B cell (primary cell): ENCODE data around the gene RPS15. TPM values are rescaled to one million over a fixed set of nuclear protein-coding genes. Genes with fewer than 3 reads are reported as not detected.

Experiments used
- ATAC-seq: fragments of 200-7000 bp; cut with Tn5 transposase; one replicate; pipeline ENCODE4 v1.10.0; 2021; ENCODE audit warnings: low read depth, mild to moderate bottlenecking, moderate number of reproducible peaks, moderate library complexity
- CTCF ChIA-PET: fragments of 350-600 bp; sonication (Branson Sonifier 250); formaldehyde crosslinking; loops from one replicate; lab custom pipeline; 2021; ENCODE audit warnings: antibody characterized with exemption, inconsistent platforms; lab: Charles Lee
- POLR2A ChIA-PET: fragments of 350-600 bp; sonication (Branson Sonifier 250); formaldehyde crosslinking; loops from one replicate; lab custom pipeline; 2021; ENCODE audit warnings: antibody characterized with exemption; lab: Charles Lee
- DNase-seq: peaks from one replicate; pipeline ENCODE4 v3.0.0; 2013
- H2AFZ ChIP-seq: 2 replicates; pipeline ENCODE4 v1.6.1; 2012; ENCODE audit warnings: mild to moderate bottlenecking, low read depth, low read length; ENCODE audit not compliant: insufficient read depth, poor library complexity, severe bottlenecking
- H3K27ac ChIP-seq, 2 donors: 1 replicate in 1 of 2; 2 replicates in 1 of 2; pipeline ENCODE4 v1.5.1; 2012 to 2013; ENCODE audit warnings: low read length in 2 of 2, mild to moderate bottlenecking in 2 of 2, moderate library complexity in 1 of 2
- H3K27me3 ChIP-seq, 4 experiments: fragments of 200-600 bp in 1 of 4; sonication (generic) in 1 of 4; replicated peaks in 1 of 4; 1 replicate in 2 of 4; 2 replicates in 2 of 4; pipeline versions ENCODE4 v1.6.1 to v1.7.0; 2013 to 2016; ENCODE audit warnings: low read length in 3 of 4, mild to moderate bottlenecking in 2 of 4, mixed read lengths in 1 of 4, moderate library complexity in 1 of 4; ENCODE audit not compliant: insufficient read depth in 4 of 4, control insufficient read depth in 3 of 4; ENCODE audit errors: control extremely low read depth in 1 of 4
- H3K36me3 ChIP-seq, 2 experiments: replicated peaks in 1 of 2; 1 replicate in 1 of 2; 2 replicates in 1 of 2; pipeline versions ENCODE4 v1.6.1 to v1.7.1; 2013; ENCODE audit warnings: low read length in 1 of 2; ENCODE audit not compliant: insufficient read depth in 2 of 2, control insufficient read depth in 1 of 2; ENCODE audit errors: control extremely low read depth in 1 of 2, extremely low read depth in 1 of 2
- H3K4me1 ChIP-seq, 2 donors: fragments of 200-600 bp in 1 of 2; sonication (generic) in 1 of 2; 1 replicate in 1 of 2; 2 replicates in 1 of 2; pipeline versions ENCODE4 v1.5.1 to v1.6.1; 2013 to 2017; ENCODE audit warnings: low read length in 2 of 2; ENCODE audit not compliant: control insufficient read depth in 2 of 2, insufficient read depth in 2 of 2
- H3K4me2 ChIP-seq: replicated peaks from 2 replicates; pipeline ENCODE3; 2012; ENCODE audit warnings: mild to moderate bottlenecking, low read depth, low read length; ENCODE audit not compliant: poor library complexity, severe bottlenecking
- H3K4me3 ChIP-seq, 5 experiments: fragments of 200-600 bp in 1 of 5; sonication (generic) in 1 of 5; 1 replicate in 3 of 5; 2 replicates in 2 of 5; pipeline versions ENCODE4 v1.5.1 to v1.7.0; 2011 to 2016; ENCODE audit warnings: low read length in 4 of 5, mild to moderate bottlenecking in 4 of 5, low read depth in 2 of 5, control low read depth in 1 of 5, moderate library complexity in 1 of 5; ENCODE audit not compliant: insufficient read depth in 1 of 5; ENCODE audit errors: control extremely low read depth in 1 of 5, extremely low read depth in 1 of 5
- H3K79me2 ChIP-seq: fragments of 200-600 bp; sonication (generic); one replicate; pipeline ENCODE4 v1.6.0; 2016; ENCODE audit warnings: low read length; ENCODE audit not compliant: control insufficient read depth, insufficient read depth
- H3K9ac ChIP-seq: fragments of 200-600 bp; sonication (generic); 2 replicates; pipeline ENCODE4 v1.6.1; 2017; ENCODE audit warnings: mild to moderate bottlenecking, low read length, moderate library complexity
- H3K9me3 ChIP-seq, 3 donors: one replicate each; pipeline versions ENCODE4 v1.6.1 to v1.7.1; 2013; ENCODE audit warnings: low read length in 2 of 3; ENCODE audit not compliant: control insufficient read depth in 2 of 3, insufficient read depth in 1 of 3; ENCODE audit errors: control extremely low read depth in 1 of 3
- H4K20me1 ChIP-seq: 2 replicates; pipeline ENCODE4 v1.6.0; 2012; ENCODE audit warnings: mild to moderate bottlenecking, low read length; ENCODE audit not compliant: insufficient read depth, control insufficient read depth, poor library complexity, severe bottlenecking
- H3K27ac Mint-ChIP-seq: one replicate; pipeline ENCODE4 v1.8.0; 2021; ENCODE audit warnings: mixed read lengths
- H3K27me3 Mint-ChIP-seq: one replicate; pipeline ENCODE4 v1.8.0; 2021; ENCODE audit warnings: mixed read lengths
- H3K4me1 Mint-ChIP-seq: one replicate; pipeline ENCODE4 v1.8.0; 2021; ENCODE audit warnings: mixed read lengths
- H3K4me3 Mint-ChIP-seq: one replicate; pipeline ENCODE4 v1.8.0; 2021; ENCODE audit warnings: mixed read lengths
- H3K9me3 Mint-ChIP-seq: one replicate; pipeline ENCODE4 v1.8.0; 2022; ENCODE audit warnings: mixed read lengths; ENCODE audit not compliant: insufficient read depth
- EZH2 ChIP-seq: IDR thresholded peaks from 2 replicates; pipeline ENCODE4 v1.6.1; 2012; ENCODE audit warnings: borderline replicate concordance, low read depth, mild to moderate bottlenecking, moderate library complexity, low read length; ENCODE audit not compliant: insufficient read depth, poor library complexity, severe bottlenecking
- WGBS: methylation state at CpG from one replicate; pipeline ENCODE4 v1.1.5; 2013; ENCODE audit warnings: missing lambda C conversion rate; ENCODE audit not compliant: insufficient coverage; 5-methylcytosine and 5-hydroxymethylcytosine counted together
- intact Hi-C: fragments of 100-400 bp; cut with micrococcal nuclease; formaldehyde crosslinking; loops from one replicate; pipeline ENCODE4 v1.10.0; 2022
- polyA plus RNA-seq: library from polyadenylated mRNA; depleted of rRNA; stranded (reverse); fragments of >200 nt; gene quantifications from 2 replicates; pipeline ENCODE4 v1.2.3, GENCODE V29; 2012
- total RNA-seq, 2 donors: library from RNA; stranded (reverse); fragments of 120-200 nt in 1 of 2; gene quantifications; 1 replicate in 1 of 2; 2 replicates in 1 of 2; pipeline versions ENCODE4 v1.2.3 to v1.2.4, GENCODE V29; 2013 to 2022
- TF ChIP-seq, protein P1 (sequence below): fragments of 200-600 bp; IDR thresholded peaks from one replicate; pipeline ENCODE4 v1.8.0; 2022; ENCODE audit warnings: antibody characterized with exemption, mild to moderate bottlenecking

The RPS15 gene
- total and polyA plus RNA-seq, 2 donors (not counting 1 experiment from before 2014, with no cell fraction given), result 1,520 to 6,007 TPM

DNA sequence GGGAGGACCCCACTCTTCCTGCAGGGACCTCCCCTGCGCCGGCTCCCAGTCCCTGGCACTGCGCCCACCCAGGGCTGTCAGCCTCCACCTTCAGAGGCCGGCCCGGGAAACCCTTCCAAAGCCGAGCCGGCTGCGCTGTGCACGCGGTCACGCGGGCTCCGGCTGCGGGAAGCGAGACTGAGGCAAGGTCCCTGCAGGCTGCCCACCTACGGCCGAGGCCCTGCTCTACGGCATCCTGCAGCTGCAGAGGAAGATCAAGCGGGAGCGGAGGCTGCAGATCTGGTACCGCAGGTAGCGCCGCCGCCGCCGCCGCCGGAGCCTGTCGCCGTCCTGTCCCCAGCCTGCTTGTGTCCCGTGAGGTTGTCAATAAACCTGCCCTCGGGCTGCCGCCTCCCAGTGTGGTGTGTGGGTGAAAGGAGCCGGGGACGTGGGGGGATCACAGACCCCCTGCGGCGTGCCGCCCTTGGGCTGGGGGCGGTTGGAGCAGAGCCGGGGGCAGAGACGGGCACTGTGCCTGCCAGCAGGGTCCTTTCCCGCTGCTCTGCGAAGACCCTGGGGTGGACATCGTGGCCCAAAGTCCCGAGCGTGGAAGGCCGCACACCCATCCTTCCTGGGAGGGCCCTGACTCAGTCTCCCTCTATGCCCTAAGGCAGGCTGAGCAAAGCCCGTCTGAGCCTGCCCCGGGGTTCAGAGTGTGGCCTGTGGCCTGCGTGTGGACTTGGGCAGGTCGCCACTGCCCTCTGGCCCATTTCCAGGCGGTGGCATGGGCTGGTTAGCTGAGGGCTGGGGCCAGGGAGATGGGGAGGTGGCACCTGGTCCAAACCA, 42.8 kb upstream of the RPS15 start:
- H3K4me1 ChIP-seq, result peaks cover 0 to 2% of the 10 kb centered on the region in 2 donors

More for the DNA sequence above, 42.8 kb upstream of the RPS15 start:
- Mint-ChIP-seq H3K27ac (no peak overlapping the region), H3K4me1 (peaks cover 2% of the 10 kb centered on the region), H3K4me3 (no peak overlapping the region), H3K9me3 (no peaks in the 10 kb centered on the region), H3K27me3 (no peaks in the 10 kb centered on the region)
- peaks cover 0 to 22% of the 10 kb centered on the region in 2 experiments for H3K36me3 ChIP-seq
- ChIA-PET POLR2A (interaction anchor here (0.6 kb wide), 1 partner anchor 10 kb away, joined by 3 read pairs; no protein-coding TSS in a partner anchor), CTCF (no interaction called here)
- no peaks in the 10 kb centered on the region for H3K9me3 ChIP-seq
- H3K4me2 ChIP-seq, result no peak overlapping the region
- DNase-seq (no peak), ATAC-seq (no peak)
- H3K79me2 ChIP-seq, result no peaks in the 10 kb centered on the region
- no peak overlapping the region for H3K4me3 ChIP-seq
- WGBS, result 95% methylated on average over 49 of the region's 52 CpGs
- no peak overlapping the region for H3K27ac ChIP-seq
- H3K27me3 ChIP-seq, result no peaks in the 10 kb centered on the region
- intact Hi-C loops, result no loop called here
- H4K20me1 ChIP-seq, result no peaks in the 10 kb centered on the region
- no peak overlapping the region for H2AFZ ChIP-seq
- TF ChIP-seq, protein P1, sequence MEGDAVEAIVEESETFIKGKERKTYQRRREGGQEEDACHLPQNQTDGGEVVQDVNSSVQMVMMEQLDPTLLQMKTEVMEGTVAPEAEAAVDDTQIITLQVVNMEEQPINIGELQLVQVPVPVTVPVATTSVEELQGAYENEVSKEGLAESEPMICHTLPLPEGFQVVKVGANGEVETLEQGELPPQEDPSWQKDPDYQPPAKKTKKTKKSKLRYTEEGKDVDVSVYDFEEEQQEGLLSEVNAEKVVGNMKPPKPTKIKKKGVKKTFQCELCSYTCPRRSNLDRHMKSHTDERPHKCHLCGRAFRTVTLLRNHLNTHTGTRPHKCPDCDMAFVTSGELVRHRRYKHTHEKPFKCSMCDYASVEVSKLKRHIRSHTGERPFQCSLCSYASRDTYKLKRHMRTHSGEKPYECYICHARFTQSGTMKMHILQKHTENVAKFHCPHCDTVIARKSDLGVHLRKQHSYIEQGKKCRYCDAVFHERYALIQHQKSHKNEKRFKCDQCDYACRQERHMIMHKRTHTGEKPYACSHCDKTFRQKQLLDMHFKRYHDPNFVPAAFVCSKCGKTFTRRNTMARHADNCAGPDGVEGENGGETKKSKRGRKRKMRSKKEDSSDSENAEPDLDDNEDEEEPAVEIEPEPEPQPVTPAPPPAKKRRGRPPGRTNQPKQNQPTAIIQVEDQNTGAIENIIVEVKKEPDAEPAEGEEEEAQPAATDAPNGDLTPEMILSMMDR, result no peak
- TF ChIP-seq EZH2, result no peak
- H3K9ac ChIP-seq, result no peak overlapping the region
